ENCODE measurements around the gene HOXB9.

GRCh38 chr17:48610282-48611211 is 15.6 kb downstream of the HOXB9 start, which contains the start of gene HOXB7:
- TF ChIP-seq CTCF (conservative IDR thresholded peaks at IDR 0.05 in 1 of 2, IDR thresholded peaks at IDR 0.05 in 1 of 2; ENCODE audit: low read depth in 1 of 2, low read length in 2 of 2): no peak
- no peak for TF ChIP-seq EZH2 (IDR thresholded peaks at IDR 0.05; ENCODE audit: low read length, missing control alignments)

Data from fibroblast of lung (primary cell).